HG03097 (cell line): ENCODE measurements around the gene CCDC71.
A peak's percentile ranks its signal among the peaks of the same experiment; 100 is the strongest.

Source experiments
- ATAC-seq: cut with Tn5 transposase; IDR thresholded peaks from one replicate; pipeline ENCODE4 v1.9.1; 2021; ENCODE audit not compliant: unreplicated experiment, low FRiP score

The CCDC71 gene

GRCh38 chr3:49132437-49133225, 33.5 kb downstream of the CCDC71 start, which contains the start of gene LAMB2:
LAMB2 (minus strand) TSS chr3:49133050; CDS start chr3:49132867, 183 bp downstream.
- ATAC-seq = no peak

- no peak for ATAC-seq
These were observed 34.1 kb downstream of the CCDC71 start for GRCh38 chr3:49132073-49132436.

- no peak for ATAC-seq
These were observed 34.6 kb downstream of the CCDC71 start for GRCh38 chr3:49131576-49131975.

- ATAC-seq = no peak
These were observed 35.1 kb downstream of the CCDC71 start for GRCh38 chr3:49131040-49131439.

- no peak for ATAC-seq
These were observed 41.0 kb downstream of the CCDC71 start for GRCh38 chr3:49124991-49125670.

GRCh38 chr3:49124203-49124602, 41.9 kb downstream of the CCDC71 start:
- no peak for ATAC-seq

GRCh38 chr3:49123687-49124086, 42.4 kb downstream of the CCDC71 start:
- ATAC-seq = no peak

- ATAC-seq = no peak
These were observed 43.1 kb downstream of the CCDC71 start for GRCh38 chr3:49122886-49123545.

- no peak for ATAC-seq
These were observed 43.7 kb downstream of the CCDC71 start for GRCh38 chr3:49122451-49122850.

- ATAC-seq = no peak
These were observed 44.1 kb downstream of the CCDC71 start for GRCh38 chr3:49122022-49122421.

- ATAC-seq = no peak
These were observed 44.9 kb downstream of the CCDC71 start for GRCh38 chr3:49121132-49121736.

- ATAC-seq = peak; percentile 68
These were observed 45.5 kb downstream of the CCDC71 start, which contains the start of gene USP19 for GRCh38 chr3:49120438-49121131. USP19 (minus strand) TSS chr3:49120823; CDS start chr3:49119145, 1,678 bp downstream.

- ATAC-seq = peak; percentile 3
These were observed 46.1 kb downstream of the CCDC71 start for GRCh38 chr3:49120096-49120437.

- no peak for ATAC-seq
These were observed 46.7 kb downstream of the CCDC71 start for GRCh38 chr3:49119439-49119838.

GRCh38 chr3:49119036-49119435, 47.1 kb downstream of the CCDC71 start:
- no peak for ATAC-seq
